ENCODE results near the gene ATP12A.

Gene ATP12A

GRCh38 chr13:24662195-24663088, 17.8 kb upstream of the ATP12A start:
- no peak for DNase-seq
- in situ Hi-C loops (cut with MboI; ENCODE audit: low pct_unique_long_range_greater_than_20kb, low sequenced_read_pairs) = no loop called here

GRCh38 chr13:24663089-24663395, 17.2 kb upstream of the ATP12A start:
- in situ Hi-C loops (cut with MboI; ENCODE audit: low pct_unique_long_range_greater_than_20kb, low sequenced_read_pairs) = no loop called here
- no peak for DNase-seq

- DNase-seq = no peak
- in situ Hi-C loops (cut with MboI; ENCODE audit: low pct_unique_long_range_greater_than_20kb, low sequenced_read_pairs) = no loop called here
Measured at GRCh38 chr13:24663586-24663985, 16.6 kb upstream of the ATP12A start.

- DNase-seq = no peak
- in situ Hi-C loops (cut with MboI; ENCODE audit: low pct_unique_long_range_greater_than_20kb, low sequenced_read_pairs) = no loop called here
Measured at GRCh38 chr13:24664726-24665409, 15.3 kb upstream of the ATP12A start.

- in situ Hi-C loops (cut with MboI; ENCODE audit: low pct_unique_long_range_greater_than_20kb, low sequenced_read_pairs) = no loop called here
- DNase-seq = no peak
Measured at GRCh38 chr13:24668511-24668910, 11.7 kb upstream of the ATP12A start.

GRCh38 chr13:24668955-24669582, 11.1 kb upstream of the ATP12A start:
- in situ Hi-C loops (cut with MboI; ENCODE audit: low pct_unique_long_range_greater_than_20kb, low sequenced_read_pairs) = no loop called here
- no peak for DNase-seq

GRCh38 chr13:24670174-24670573, 10.0 kb upstream of the ATP12A start:
- in situ Hi-C loops (cut with MboI; ENCODE audit: low pct_unique_long_range_greater_than_20kb, low sequenced_read_pairs) = no loop called here
- no peak for DNase-seq

GRCh38 chr13:24670961-24671381, 9.2 kb upstream of the ATP12A start:
- peak; percentile 72 for DNase-seq
- in situ Hi-C loops (cut with MboI; ENCODE audit: low pct_unique_long_range_greater_than_20kb, low sequenced_read_pairs) = no loop called here

GRCh38 chr13:24671386-24672113, 8.7 kb upstream of the ATP12A start:
- in situ Hi-C loops (cut with MboI; ENCODE audit: low pct_unique_long_range_greater_than_20kb, low sequenced_read_pairs) = no loop called here
- DNase-seq = peak; percentile 69

GRCh38 chr13:24672141-24673132, 7.8 kb upstream of the ATP12A start:
- peak; percentile 27 for DNase-seq
- in situ Hi-C loops (cut with MboI; ENCODE audit: low pct_unique_long_range_greater_than_20kb, low sequenced_read_pairs) = no loop called here

GRCh38 chr13:24675806-24676570, 4.2 kb upstream of the ATP12A start:
- no peak for DNase-seq
- in situ Hi-C loops (cut with MboI; ENCODE audit: low pct_unique_long_range_greater_than_20kb, low sequenced_read_pairs) = no loop called here

GRCh38 chr13:24678151-24678550, 2.1 kb upstream of the ATP12A start:
- in situ Hi-C loops (cut with MboI; ENCODE audit: low pct_unique_long_range_greater_than_20kb, low sequenced_read_pairs) = no loop called here
- peak; percentile 29 for DNase-seq

- in situ Hi-C loops (cut with MboI; ENCODE audit: low pct_unique_long_range_greater_than_20kb, low sequenced_read_pairs) = no loop called here
- DNase-seq = no peak
Measured at GRCh38 chr13:24679686-24680085, 522 bp upstream of the ATP12A start.

GRCh38 chr13:24680921-24681604, 855 bp downstream of the ATP12A start:
- in situ Hi-C loops (cut with MboI; ENCODE audit: low pct_unique_long_range_greater_than_20kb, low sequenced_read_pairs) = no loop called here
- DNase-seq = no peak

GRCh38 chr13:24681930-24682329, 1.7 kb downstream of the ATP12A start:
- no peak for DNase-seq
- in situ Hi-C loops (cut with MboI; ENCODE audit: low pct_unique_long_range_greater_than_20kb, low sequenced_read_pairs) = no loop called here

GRCh38 chr13:24682353-24682752, 2.1 kb downstream of the ATP12A start:
- in situ Hi-C loops (cut with MboI; ENCODE audit: low pct_unique_long_range_greater_than_20kb, low sequenced_read_pairs) = no loop called here
- no peak for DNase-seq

- in situ Hi-C loops (cut with MboI; ENCODE audit: low pct_unique_long_range_greater_than_20kb, low sequenced_read_pairs) = no loop called here
- no peak for DNase-seq
Measured at GRCh38 chr13:24683351-24683750, 3.1 kb downstream of the ATP12A start.

Data from KBM-7 (cell line).